ENCODE data around the gene WDFY4. TPM values are rescaled to one million over a fixed set of nuclear protein-coding genes. Genes with fewer than 3 reads are reported as not detected.

WDFY4 gene
- total and polyA plus RNA-seq, 7 donors, result 0.23 to 1.3 (median 0.69) TPM

- ATAC-seq, result no peak
- intact Hi-C loops (cut with DNase I), result no loop called here
- H3K27me3 ChIP-seq (ENCODE audit: insufficient read depth in 3 of 3, low read length in 2 of 3), result peaks cover 0 to 7% (median 2%) of the 10 kb centered on the region in 3 donors
- no peak for TF ChIP-seq CTCF (IDR thresholded peaks at IDR 0.05)
- no peak overlapping the region for H3K4me3 ChIP-seq
- H3K36me3 ChIP-seq (ENCODE audit: insufficient read depth in 1 of 2, low read depth in 1 of 2), result no peaks in the 10 kb centered on the region
- H3K4me1 ChIP-seq, result no peaks in the 10 kb centered on the region
- no peak overlapping the region for H3K27ac ChIP-seq
- DNase-seq, result no peak
- WGBS, 3 donors, result 84 to 89% (median 87%) methylated on average over 3 of the region's 3 CpGs
- H3K9me3 ChIP-seq, result peaks cover 5% of the 10 kb centered on the region
These were observed 47.8 kb upstream of the WDFY4 start for GRCh38 chr10:48636901-48637300.

GRCh38 chr10:48638158-48638557 lies 46.5 kb upstream of the WDFY4 start:
- H3K27me3 ChIP-seq (ENCODE audit: insufficient read depth in 3 of 3, low read length in 2 of 3), result peaks cover 0 to 7% (median 2%) of the 10 kb centered on the region in 3 donors
- WGBS, 3 donors, result 78 to 90% (median 84%) methylated on average over 4 of the region's 4 CpGs
- intact Hi-C loops (cut with DNase I), result no loop called here
- H3K4me1 ChIP-seq, result no peaks in the 10 kb centered on the region
- peaks cover 5% of the 10 kb centered on the region for H3K9me3 ChIP-seq
- no peak overlapping the region for H3K27ac ChIP-seq
- TF ChIP-seq CTCF (IDR thresholded peaks at IDR 0.05), result no peak
- H3K4me3 ChIP-seq, result no peak overlapping the region
- ATAC-seq (no peak), DNase-seq (no peak)
- no peaks in the 10 kb centered on the region for H3K36me3 ChIP-seq (ENCODE audit: insufficient read depth in 1 of 2, low read depth in 1 of 2)

- intact Hi-C loops (cut with DNase I), result no loop called here
- no peak for ATAC-seq
- no peak overlapping the region for H3K27ac ChIP-seq
These were observed 45.7 kb upstream of the WDFY4 start for GRCh38 chr10:48638739-48639527.

GRCh38 chr10:48639632-48640031 lies 45.0 kb upstream of the WDFY4 start:
- Histone ChIP-seq H3K27me3 (ENCODE audit: insufficient read depth in 3 of 3, low read length in 2 of 3) (peaks cover 0 to 7% (median 2%) of the 10 kb centered on the region in 3 donors), H3K4me1 (no peaks in the 10 kb centered on the region), H3K4me3 (no peak overlapping the region), H3K27ac (no peak overlapping the region), H3K9me3 (peaks cover 5% of the 10 kb centered on the region), H3K36me3 (ENCODE audit: insufficient read depth in 1 of 2, low read depth in 1 of 2) (no peaks in the 10 kb centered on the region)
- TF ChIP-seq CTCF (IDR thresholded peaks at IDR 0.05), result no peak
- intact Hi-C loops (cut with DNase I), result no loop called here
- ATAC-seq, result no peak
- WGBS, 3 donors, result 67 to 76% (median 69%) methylated on average over 1 of the region's 1 CpG
- DNase-seq, result no peak

More at GRCh38 chr10:48638739-48639527, 45.7 kb upstream of the WDFY4 start:
- no peak for TF ChIP-seq CTCF (IDR thresholded peaks at IDR 0.05)
- WGBS, 3 donors, result 77 to 80% (median 80%) methylated on average over 4 of the region's 4 CpGs
- H3K27me3 ChIP-seq (ENCODE audit: insufficient read depth in 3 of 3, low read length in 2 of 3), result peaks cover 0 to 7% (median 2%) of the 10 kb centered on the region in 3 donors
- no peaks in the 10 kb centered on the region for H3K36me3 ChIP-seq (ENCODE audit: insufficient read depth in 1 of 2, low read depth in 1 of 2)
- no peak for DNase-seq
- peaks cover 5% of the 10 kb centered on the region for H3K9me3 ChIP-seq
- no peak overlapping the region for H3K4me3 ChIP-seq
- no peaks in the 10 kb centered on the region for H3K4me1 ChIP-seq
